Calu3 (cell line): ENCODE measurements around the gene ACACB. TPM values are rescaled to one million over a fixed set of nuclear protein-coding genes. Genes with fewer than 3 reads are reported as not detected.

ENCODE experiments used
- BruUV-seq: library from RNA; stranded (reverse); fragments of 400-500 nt; replicated peaks from 2 replicates; lab custom pipeline; 2021; lab: Mats Ljungman, UMichigan
- CTCF ChIA-PET: fragments of 300-600 bp; sonication (Branson Sonifier 250); formaldehyde crosslinking; loops from one replicate; lab custom pipeline; 2022; ENCODE audit warnings: antibody characterized with exemption; lab: Charles Lee
- DNase-seq: peaks from one replicate; pipeline ENCODE4 v3.0.0; 2022
- H3K27ac Mint-ChIP-seq: one replicate; pipeline ENCODE4 v1.8.0; 2022; ENCODE audit warnings: mixed read lengths; ENCODE audit not compliant: unreplicated experiment
- H3K27me3 Mint-ChIP-seq: one replicate; pipeline ENCODE4 v1.8.0; 2022; ENCODE audit warnings: mixed read lengths; ENCODE audit not compliant: unreplicated experiment
- H3K36me3 Mint-ChIP-seq: one replicate; pipeline ENCODE4 v1.8.0; 2022; ENCODE audit warnings: mild to moderate bottlenecking, moderate library complexity, mixed read lengths; ENCODE audit not compliant: insufficient read depth, unreplicated experiment
- H3K4me1 Mint-ChIP-seq: one replicate; pipeline ENCODE4 v1.8.0; 2022; ENCODE audit warnings: mild to moderate bottlenecking, low read depth, mixed read lengths; ENCODE audit not compliant: unreplicated experiment
- H3K4me3 Mint-ChIP-seq: one replicate; pipeline ENCODE4 v1.8.0; 2022; ENCODE audit warnings: mild to moderate bottlenecking, low read depth, moderate library complexity, mixed read lengths; ENCODE audit not compliant: unreplicated experiment
- H3K9me3 Mint-ChIP-seq: one replicate; pipeline ENCODE4 v1.8.0; 2022; ENCODE audit warnings: low read depth, mixed read lengths; ENCODE audit not compliant: unreplicated experiment
- CTCF ChIP-seq: fragments of 200-600 bp; IDR thresholded peaks from one replicate; pipeline ENCODE4 v1.8.0; 2022; ENCODE audit warnings: antibody characterized with exemption; ENCODE audit not compliant: unreplicated experiment
- intact Hi-C: fragments of 100-400 bp; cut with micrococcal nuclease; formaldehyde crosslinking; loops from one replicate; pipeline ENCODE4 v1.10.0; 2022; ENCODE audit not compliant: unreplicated experiment
- total RNA-seq: library from RNA; stranded (reverse); gene quantifications from 2 replicates; pipeline ENCODE4 v1.2.3, GENCODE V29; 2022

The ACACB gene
- total RNA-seq, 1 experiment from 2014 or later: 6.2 TPM

- no peak for DNase-seq
- peaks cover 14% of the 10 kb centered on the region for H3K36me3 Mint-ChIP-seq
- no peak overlapping the region for H3K4me3 Mint-ChIP-seq
- intact Hi-C loops: no loop called here
- no peak overlapping the region for H3K27ac Mint-ChIP-seq
- peaks cover 100% of the 10 kb centered on the region for H3K27me3 Mint-ChIP-seq
- CTCF ChIA-PET: no interaction called here
- H3K4me1 Mint-ChIP-seq: peaks cover 17% of the 10 kb centered on the region
- TF ChIP-seq CTCF: no peak
- BruUV-seq: no TSS peak
- H3K9me3 Mint-ChIP-seq: no peaks in the 10 kb centered on the region
These were observed 190.7 kb downstream of the ACACB start for GRCh38 chr12:109307051-109307450.

GRCh38 chr12:109308534-109309380, 192.4 kb downstream of the ACACB start, which contains the start of gene FOXN4:
Gene FOXN4, minus strand, starts transcription at chr12:109309284. Its CDS starts 963 bp downstream, at chr12:109308321.
- CTCF ChIA-PET: interaction anchor here (0.7 kb wide), 1 partner anchor 27 kb away, joined by 8 read pairs; no protein-coding TSS in a partner anchor

GRCh38 chr12:109309381-109310246, 193.2 kb downstream of the ACACB start:
- Mint-ChIP-seq H3K4me1 (peaks cover 19% of the 10 kb centered on the region), H3K27ac (no peak overlapping the region), H3K36me3 (peaks cover 14% of the 10 kb centered on the region), H3K27me3 (peaks cover 100% of the 10 kb centered on the region), H3K4me3 (peak overlapping the region; percentile 78), H3K9me3 (no peaks in the 10 kb centered on the region)
- CTCF ChIA-PET: interaction anchor here (0.7 kb wide), 1 partner anchor 28 kb away, joined by 8 read pairs; no protein-coding TSS in a partner anchor
- intact Hi-C loops: no loop called here
- BruUV-seq: no TSS peak
- TF ChIP-seq CTCF: no peak
- DNase-seq: peak; percentile 34

More at GRCh38 chr12:109308534-109309380, 192.4 kb downstream of the ACACB start, which contains the start of gene FOXN4:
- H3K36me3 Mint-ChIP-seq: peaks cover 14% of the 10 kb centered on the region
- intact Hi-C loops: no loop called here
- TF ChIP-seq CTCF: no peak
- no peak for DNase-seq
- H3K9me3 Mint-ChIP-seq: no peaks in the 10 kb centered on the region
- peaks cover 100% of the 10 kb centered on the region for H3K27me3 Mint-ChIP-seq
- H3K27ac Mint-ChIP-seq: no peak within 1 kb of the TSS
- H3K4me3 Mint-ChIP-seq: peak within 1 kb of the TSS; percentile 78
- peaks cover 19% of the 10 kb centered on the region for H3K4me1 Mint-ChIP-seq
- no TSS peak for BruUV-seq
